Activated CD4-positive, alpha-beta T cell treated with anti-CD3 and anti-CD28 coated beads, Interleukin-10, Interleukin-2, amounts not matched to agents 100 ng/mL and 50 ng/mL, durations not matched to agents 16 hours and 8 hours (primary cell): Measurements from ENCODE around the gene APP.

Experiments used
- DNase-seq: peaks from one replicate; pipeline ENCODE4 v3.0.0-alpha.2; 2020

APP gene

DNA sequence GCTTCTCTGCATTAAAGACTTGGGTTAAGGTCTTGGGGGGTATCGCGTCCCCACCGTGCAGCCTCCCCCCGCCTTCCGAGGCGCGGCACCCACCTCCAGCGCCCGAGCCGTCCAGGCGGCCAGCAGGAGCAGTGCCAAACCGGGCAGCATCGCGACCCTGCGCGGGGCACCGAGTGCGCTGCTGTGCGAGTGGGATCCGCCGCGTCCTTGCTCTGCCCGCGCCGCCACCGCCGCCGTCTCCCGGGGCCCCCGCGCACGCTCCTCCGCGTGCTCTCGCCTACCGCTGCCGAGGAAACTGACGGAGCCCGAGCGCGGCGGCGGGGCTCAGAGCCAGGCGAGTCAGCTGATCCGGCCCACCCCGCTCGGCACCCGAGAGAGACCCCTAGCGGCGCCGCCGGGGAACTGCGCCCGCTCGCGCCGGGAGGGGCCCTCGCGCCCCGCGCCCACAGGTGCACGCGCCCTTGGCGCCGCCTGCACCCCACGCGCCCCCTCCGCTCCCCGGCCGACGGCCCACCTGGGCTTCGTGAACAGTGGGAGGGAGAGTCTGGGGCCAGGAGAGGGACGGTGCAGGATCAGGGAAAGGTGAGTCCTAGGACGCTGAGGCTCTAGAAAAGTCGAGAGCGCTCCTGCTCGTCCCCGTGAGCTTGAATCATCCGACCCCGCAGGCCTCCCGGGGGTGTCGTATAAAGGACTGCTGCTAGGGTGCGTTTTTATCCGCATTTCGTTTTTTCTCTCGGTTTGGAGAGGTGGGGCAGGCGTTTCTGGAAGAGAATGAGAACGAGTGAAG, at the start of gene APP:
TSS of gene APP (minus strand) at position 300 of the 787 bp plus-strand sequence. CDS start at position 150, 150 bp downstream.
- peak; percentile 89 for DNase-seq

DNA sequence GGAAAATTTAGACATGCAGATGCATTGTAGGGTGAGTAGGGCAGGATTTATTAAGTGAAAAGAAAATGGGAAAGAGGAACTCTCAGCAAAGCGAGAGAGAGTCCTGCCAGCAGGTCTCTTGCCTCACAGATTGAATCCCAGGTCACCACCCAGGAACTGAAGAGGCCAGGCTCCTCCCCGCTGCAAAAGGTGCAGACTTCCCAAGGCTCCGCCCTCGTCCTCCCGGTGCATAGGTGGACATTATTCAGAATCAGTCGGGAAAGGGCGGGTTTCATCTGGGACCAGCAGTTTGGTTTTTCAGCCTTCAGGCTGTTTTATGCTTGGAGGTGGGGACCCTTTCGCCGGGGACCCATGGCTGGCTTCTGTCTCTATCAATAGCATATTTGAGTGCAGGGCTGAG, 41.6 kb upstream of the APP start:
- DNase-seq: no peak

DNA sequence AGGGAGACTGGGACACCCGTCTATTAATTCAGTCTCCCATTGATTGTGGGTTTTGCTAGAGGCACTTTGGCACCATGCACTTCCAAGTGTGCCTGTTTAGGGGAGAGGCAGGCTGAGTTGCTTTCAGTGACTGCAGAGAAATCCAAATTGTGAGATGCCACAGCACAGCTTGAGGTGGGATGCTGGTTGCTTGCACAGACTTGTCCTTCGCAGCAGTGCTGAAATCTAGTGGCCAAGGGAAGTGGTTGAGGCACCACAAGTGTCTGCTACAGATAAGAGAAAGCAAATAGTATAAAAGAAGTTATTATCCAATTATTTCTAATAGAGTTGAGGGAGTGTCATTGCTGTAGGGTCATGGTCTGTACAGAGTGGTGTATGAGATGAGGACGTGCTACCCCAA, 40.0 kb upstream of the APP start:
- DNase-seq: no peak

DNA sequence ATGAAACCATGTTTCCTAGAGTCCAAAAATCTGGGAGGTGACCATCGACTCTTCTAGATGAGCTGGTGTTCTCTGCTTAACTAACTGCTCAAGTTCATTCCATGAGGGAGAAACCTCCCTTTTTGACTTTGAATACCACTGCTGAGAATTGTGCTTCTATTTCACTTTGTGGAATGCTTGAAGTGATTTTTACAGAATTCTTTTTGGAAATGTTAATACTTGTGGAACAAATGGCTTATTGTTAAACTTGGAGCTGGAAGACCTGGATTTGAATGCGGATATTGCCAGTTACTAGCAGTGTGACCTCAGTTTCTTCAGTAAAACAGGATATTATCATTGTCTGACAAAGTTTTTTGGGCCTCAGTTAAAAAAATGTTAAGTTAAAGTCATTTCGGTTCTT, 36.5 kb upstream of the APP start:
- DNase-seq: no peak

DNA sequence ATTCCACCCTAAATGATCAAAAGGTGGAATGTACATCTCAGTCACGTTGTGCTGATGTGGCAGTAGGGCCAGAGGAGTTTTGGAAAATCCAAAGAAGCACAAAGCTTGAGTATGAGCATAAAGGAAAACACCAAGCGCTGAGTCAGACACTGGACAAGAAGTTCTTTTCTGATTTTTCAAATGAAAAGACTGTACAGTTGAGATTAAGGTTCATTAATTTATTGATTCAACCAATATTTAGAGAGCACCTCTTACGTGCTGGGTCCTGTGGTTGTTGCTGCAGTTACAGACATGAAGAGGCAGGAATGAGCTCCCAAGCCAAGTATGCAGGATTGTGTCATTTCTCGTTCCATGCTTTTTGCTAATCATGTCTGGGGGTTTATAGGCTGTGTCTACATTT, 28.9 kb upstream of the APP start:
- no peak for DNase-seq

DNA sequence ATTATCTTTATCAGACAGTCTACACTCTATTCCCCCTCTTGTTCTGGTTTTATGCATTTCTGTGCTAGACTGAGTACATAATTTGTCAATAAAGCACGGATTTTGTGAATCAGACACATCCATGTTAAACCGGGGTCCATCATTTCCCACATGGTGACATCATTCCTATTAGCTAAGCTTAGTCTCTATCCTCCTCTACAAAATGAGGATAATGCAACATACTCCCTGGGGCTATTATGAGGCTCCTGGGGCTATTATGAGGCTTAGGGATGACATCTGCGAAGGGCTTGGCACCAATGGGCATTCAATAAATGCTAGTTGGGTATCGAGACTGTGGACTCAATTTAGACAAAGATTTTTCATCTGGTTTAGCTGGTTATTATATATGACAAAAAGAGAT, 25.1 kb upstream of the APP start:
- no peak for DNase-seq

DNA sequence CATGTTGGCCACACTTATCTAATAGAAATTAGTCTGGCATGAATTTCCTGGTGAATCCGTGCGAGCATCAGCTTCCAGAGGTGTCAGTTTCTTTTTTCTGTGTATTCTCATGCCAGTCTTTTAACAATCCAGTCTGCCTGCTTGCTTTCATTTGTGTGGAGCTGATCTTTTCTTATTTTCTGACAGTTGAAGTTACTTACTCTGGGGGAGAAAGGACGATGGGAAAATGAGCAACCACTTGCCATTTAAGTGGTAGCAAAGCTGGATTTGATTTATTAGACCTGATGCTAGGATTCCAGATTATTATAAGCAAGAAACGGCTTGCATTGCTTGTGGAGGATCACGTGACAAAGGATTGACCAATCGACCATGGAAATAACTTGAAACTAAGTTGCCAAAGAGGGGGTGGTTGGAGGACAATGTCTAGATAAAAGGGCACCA, 24.3 kb upstream of the APP start:
- no peak for DNase-seq

DNA sequence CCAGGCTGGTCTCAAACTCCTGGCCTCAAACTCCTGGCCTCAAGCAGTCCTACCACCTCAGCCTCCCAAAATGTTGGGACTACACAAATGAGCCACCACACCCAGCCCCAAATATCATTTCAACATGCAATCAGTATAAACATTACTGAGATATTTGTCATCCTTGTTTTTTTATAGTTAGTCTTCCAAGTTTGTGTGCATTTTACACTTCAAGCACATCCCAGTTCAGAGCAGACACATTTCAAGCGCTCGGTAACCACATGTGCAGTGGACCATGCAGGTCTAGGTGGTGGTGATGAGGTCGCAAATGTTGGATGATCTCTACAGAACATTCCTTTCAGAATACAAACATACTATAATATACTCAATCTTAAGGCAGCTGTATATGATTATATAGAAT, 23.8 kb upstream of the APP start:
- no peak for DNase-seq

DNA sequence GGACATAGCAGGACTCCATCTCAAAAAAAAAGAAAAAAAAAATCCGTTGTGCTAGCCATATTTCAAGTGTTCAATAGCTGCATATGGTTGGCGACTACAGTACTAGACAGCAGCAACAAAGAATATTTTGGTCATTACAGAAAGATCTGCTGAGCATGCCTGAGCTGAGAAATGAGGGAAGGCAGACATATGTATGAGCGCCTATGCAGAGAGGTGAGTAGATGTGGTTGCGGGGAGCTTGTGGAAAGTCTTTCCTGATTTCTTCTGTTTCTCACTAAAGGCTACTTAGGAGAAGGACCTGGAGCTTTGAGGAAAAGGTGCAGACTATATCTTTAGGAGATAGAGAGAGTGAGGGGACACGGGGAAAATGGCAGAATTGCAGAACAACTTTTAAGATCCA, 21.0 kb upstream of the APP start:
- DNase-seq: no peak

DNA sequence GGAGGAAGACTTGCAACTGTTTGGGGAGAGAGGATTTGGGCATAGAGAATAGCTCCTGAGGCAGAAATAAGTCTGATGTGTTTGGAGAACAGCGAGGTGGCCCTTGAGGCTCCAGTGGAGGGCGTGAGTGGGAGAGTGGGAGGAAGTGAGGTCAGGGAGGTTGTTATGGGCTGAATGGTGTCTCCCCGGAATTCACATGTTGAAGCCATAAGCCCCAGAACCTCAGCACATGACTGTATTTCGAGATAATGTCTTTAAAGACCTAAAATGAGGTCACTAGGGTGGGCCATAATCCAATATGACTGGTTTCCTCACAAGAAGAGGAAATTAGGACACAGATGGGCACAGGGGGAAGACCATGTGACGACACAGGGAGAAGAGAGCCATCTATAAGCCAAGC, 17.9 kb upstream of the APP start:
- DNase-seq: no peak

DNA sequence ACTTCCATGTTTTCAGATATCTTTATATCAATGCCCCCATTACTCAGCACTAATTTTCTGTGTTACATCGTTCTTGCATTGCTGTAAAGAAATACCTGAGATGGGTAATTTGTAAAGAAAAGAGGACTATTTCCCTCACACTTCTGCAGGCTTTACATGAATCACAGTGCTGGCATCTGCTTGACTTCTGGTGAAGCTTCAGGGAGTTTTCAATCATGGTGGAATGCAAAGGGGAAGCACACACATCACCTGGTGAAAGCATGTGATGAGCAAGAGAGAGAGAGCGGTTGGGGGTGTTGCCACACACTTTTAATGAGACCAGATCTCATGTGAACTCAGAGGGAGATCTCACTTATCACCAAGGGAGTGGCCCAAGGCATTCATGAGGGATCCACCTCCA, 14.9 kb upstream of the APP start:
- no peak for DNase-seq

DNA sequence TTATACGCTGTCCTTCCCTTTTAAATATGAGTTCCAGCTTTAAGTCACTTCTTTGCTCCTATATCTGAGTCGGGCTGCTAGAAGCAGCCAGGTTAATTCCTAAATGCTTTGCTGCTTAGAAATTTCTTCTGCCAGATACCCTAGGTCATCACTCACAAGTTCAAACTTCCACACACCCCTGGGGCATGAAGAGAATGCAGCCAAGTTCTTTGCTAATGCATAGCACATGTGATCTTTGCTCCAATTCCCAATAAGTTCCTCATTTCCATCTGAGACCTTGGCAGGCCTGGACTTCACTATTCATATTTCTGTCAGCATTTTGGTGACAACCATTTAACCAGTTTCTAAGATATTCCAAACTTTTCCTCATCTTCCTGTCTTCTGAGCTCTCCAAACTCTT, 14.5 kb upstream of the APP start:
- DNase-seq: no peak

DNA sequence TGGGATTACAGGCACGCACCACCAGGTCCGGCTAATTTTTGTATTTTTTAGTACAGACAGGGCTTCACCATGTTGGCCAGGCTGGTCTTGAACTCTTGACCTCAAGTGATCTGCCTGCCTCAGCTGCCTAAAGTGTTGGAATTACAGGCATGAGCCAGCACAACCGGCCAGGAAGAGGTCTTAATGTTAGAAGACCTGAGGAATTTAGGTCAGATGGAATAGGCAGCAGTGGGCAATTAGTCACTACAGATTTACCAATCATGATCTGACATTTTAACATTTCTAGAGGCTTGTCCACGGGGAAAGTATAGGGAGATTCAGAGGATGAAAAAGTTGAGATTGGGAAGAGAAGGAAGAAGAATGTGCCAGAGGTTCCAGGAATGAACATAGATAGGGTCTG, 8.9 kb upstream of the APP start:
- DNase-seq: no peak

DNA sequence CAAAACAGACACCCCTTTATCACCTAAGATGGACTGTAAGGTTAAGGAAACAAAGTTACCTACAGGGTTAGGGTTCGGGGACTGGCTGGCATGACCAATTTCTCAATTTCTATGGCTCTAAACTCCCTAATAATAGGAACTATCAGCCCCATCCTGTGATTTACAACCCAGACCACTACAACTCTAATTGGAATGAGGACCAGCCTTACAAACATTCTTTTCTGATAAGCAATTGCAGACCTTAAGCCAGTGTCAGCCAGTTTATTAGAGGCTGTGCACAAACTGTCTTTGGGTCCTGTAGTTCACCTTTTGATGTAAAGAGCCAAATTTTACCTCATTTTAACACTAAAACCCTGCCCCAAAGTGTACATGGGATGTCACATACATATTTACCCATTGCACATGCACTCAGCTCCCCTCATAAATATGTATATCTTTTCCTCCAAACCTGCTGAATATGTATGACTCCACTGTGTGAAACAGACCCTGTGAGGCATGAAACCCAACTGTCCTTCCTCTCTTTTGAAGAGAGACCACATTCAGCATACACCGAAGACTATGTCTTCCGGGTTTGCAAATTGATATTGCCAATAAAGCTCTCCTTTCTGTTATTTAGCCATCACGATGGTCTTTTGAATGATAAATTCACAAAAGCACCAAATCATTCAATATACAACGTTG, 7.3 kb upstream of the APP start:
- no peak for DNase-seq

DNA sequence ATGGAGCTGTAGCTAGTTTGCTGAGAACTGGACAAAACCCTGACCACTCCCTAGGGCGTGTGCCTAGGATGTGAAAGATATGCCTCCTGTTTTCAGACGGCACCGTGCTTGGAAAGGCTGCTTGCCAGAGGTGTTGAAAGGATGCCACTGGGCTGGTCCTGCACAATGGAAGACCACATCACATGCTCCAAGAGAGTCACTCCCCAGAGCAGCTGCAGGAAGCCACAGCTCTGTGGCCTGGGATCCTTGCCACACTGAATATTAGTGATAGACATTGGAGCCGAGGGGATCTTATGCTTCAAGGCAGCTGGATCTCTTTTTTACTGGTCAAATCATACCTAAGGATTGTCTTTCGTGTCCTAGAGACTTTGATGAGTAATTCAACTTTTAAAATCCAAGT, 6.6 kb upstream of the APP start:
- DNase-seq: no peak

DNA sequence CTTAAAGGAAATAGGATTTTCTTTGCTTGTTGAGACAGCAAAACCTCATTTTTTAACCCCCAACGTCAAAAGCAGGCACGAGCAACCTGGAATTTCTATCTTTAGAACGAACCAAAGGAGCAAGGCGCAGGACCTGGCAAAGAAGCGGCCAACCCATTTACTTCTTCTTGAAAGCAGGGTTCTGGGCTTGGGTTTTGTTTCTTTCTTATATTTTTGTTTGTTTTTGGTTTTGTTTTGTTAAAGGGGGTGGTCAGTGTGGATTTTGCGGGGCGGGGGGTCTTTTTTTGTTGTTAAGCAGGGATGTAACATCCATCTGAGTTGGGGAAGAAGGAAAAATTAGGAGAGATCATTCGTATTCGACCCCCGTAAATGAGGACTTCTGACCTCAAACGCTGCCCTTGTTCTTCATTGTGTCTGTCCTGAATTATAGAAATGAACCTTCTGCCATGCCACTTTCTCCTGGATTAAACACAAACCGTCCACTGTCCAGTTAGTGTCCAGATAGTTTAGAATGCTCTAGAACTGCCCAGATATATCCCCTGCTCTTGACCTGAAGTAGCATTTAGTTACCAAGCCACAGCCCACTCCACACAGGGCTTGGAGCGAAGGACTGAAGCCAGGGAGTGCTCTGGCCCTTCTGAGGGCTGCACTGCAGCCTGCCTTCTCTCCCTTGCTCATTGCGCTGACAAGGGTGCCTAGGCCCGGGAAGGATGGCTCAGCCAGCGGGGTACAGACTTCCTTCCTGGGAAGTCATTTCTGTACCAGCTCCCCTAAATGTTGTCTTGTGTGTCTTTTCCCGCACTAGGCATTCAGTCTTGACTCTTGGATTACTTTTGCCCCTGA, 909 bp upstream of the APP start:
- no peak for DNase-seq

DNA sequence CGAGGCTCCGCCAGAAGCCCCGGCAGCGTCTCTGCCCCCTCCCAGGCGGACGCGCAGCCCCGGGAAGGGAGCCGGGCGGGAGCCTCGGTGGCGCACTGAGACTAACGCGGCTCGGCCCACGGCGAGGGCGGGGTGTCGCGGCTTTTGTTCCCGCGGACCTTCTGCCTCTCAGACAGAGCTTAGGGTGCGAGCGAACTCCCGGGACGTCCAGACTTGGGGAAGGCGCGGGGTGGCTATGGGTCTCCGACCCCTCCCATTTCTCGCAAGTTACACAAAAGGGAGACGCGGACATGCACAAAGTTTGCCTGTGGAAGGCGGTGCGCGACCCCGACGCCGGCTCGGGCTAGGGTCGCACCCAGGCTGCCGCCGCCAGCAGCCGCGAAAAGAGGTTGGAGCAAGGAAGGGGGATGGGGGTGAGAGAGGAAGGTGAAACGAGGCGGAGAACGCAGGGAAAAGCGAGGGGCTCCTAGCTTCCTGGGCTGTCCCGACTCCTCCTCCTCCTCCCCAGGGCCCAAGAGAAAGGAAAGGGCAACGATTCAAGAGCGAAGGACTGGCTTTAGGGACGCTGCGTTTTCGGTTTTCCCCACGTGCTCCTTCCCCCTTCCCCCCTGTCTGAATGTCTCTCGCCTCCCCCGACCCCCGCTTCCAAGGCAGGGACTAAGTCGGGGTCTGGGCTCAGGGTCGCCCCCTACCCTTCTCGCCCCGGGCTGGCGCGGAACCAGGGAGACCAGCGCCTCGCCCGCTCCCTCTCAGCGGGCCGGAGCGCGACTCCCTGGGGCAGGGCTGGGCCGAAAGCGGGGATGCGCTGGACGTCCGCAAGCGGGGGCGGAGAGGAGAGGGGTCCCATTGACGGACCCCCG, 729 bp downstream of the APP start:
- DNase-seq: peak; percentile 63

DNA sequence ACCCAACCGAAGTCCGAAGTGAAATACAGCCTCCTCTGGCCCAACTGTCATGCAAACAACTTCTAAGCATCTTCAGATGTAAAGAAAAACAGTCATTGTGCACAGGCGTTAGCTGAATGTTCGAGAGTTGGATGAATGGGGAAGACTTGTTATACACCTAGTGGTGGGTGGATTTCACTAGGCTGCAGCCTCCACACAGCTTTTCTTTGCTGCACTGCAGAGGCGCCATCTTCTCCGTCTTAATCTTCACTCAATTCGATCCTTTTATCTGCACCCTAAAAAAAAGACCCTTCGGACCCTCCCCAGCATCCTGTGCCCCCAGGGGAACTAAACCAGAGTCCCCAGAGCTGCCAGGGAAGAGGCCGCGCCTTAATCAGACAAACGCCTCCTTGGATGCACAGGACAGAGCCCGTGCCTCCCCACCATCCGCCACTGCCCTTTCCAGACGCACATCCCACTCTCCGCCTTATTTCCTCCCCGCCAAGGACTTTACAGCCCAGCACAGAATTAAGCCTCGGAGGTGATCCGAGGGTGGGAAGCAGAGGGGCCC, 1.4 kb downstream of the APP start:
- DNase-seq: peak; percentile 72

DNA sequence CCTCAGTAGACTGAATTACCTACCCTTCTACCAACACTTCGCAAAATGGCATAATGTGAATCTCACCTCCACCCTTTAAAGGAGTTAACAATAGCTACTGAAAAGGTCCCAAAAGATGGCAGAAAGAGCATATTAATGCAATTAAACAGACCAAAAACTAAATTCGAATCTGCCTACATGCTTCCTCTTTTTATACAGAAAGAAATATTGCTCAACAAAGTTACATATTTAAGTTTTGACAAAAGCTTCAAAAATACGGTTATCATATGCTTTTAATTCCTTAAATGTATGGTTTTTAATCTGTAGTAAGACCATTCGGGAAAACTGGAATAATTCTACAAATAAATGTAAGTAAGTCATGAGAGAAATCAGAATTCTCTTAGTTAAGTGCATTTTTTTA, 2.2 kb downstream of the APP start:
- no peak for DNase-seq

DNA sequence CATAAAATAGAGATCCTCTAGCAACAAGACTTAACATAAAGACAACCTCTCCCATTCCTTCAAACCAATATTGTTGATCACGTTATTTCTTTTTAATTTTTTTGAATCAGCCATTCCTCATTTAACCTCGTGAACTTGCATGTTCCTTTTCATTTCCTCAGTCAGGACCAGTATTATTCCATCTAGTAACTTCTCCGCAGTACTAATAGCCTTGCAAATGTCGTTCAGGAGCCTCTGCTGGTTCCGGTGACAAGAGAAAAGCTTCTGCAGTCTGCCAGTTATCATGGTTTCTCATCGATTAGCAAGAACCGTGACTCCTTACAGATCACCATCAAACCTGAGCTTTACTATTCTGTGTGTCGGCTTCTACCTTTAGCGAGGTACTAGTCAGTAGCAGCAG, 3.0 kb downstream of the APP start:
- DNase-seq: no peak

DNA sequence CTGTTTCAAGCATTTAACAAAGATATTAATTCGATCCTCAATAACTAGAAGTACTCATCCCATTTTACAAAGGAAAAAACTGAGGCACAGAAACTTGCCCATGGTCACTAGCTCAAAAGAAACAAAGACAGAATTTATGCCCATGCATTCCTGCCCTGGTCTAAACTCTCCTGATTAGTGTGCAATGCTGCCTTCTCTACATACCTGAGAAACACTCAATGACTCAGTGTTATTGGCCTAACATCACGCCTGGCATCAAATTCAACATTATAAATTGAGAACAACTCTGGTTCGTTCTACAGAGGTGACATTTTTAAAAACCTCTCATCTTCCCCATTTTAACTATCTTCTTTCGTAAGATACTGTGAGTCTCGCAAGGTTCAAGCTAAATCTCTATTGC, 5.2 kb downstream of the APP start:
- DNase-seq: no peak

DNA sequence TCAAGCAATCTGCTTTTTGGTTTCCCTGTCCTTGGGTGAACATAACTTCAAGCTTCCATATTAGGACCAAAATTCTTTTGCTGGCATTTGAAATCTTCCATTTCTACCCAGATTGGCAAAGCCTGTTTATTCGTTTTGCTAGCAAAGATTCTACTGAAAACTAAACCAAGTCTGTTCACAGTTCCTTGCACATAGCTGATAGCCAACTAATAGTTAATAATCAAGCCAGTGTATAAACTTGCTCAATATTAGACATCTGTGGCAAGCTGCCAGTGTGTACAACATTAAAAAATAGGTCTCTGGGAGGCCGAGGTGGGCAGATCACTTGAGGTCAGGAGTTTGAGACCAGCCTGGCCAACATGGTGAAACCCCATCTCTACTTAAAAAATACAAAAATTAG, 6.3 kb downstream of the APP start:
- no peak for DNase-seq

DNA sequence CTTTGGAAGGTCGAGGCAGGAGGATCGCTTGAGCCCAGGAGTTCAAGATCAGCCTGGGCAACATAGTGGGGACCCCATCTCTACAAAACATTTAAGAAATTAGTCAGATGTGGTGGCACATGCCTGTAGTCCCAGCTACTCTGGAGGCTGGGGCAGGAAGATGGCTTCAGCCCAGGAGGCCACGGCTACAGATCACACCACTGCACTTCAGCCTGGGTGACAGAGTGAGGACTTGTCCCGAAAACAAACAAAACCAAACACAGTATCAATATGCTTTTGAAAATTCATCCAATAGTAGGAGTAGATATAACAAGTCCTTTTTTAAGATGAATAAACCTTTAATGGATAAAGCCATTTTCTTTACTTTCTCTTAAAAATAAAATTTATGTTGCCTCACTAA, 8.5 kb downstream of the APP start:
- DNase-seq: no peak
